K562 (cell line): ENCODE data around the gene GALNT5. TPM values are rescaled to one million over a fixed set of nuclear protein-coding genes. Genes with fewer than 3 reads are reported as not detected.
A peak's percentile ranks its signal among the peaks of the same experiment; 100 is the strongest.

ENCODE experiments used
- ATAC-seq: fragments of 200-7000 bp; cut with Tn5 transposase; 3 replicates; pipeline ENCODE4 v1.9.1; 2020; ENCODE audit warnings: moderate library complexity
- BruUV-seq: library from RNA; stranded (reverse); fragments of 400-500 nt; replicated peaks from 2 replicates; lab custom pipeline; 2021; lab: Mats Ljungman, UMichigan
- CTCF ChIA-PET: fragments of 300-600 bp; formaldehyde crosslinking; extraction: SDS; loops from one replicate; lab custom pipeline; 2021; ENCODE audit warnings: low intra/inter-chr PET ratio; lab: Yijun Ruan, JAX
- POLR2A ChIA-PET: fragments of 300-600, 350-650 bp; sonication (Branson Sonifier 250); formaldehyde crosslinking; extraction: SDS; loops from one replicate; lab custom pipeline; 2021; ENCODE audit warnings: antibody characterized with exemption, inconsistent platforms; lab: Yijun Ruan, JAX
- DNase-seq, 4 experiments: peaks; one replicate each; pipeline versions ENCODE4 v3.0.0 to v3.0.0-alpha.2; 2011 to 2018; ENCODE audit warnings: low spot score in 3 of 4, mixed read lengths in 3 of 4; ENCODE audit errors: extremely low read depth in 1 of 4
- FAIRE-seq: peaks from 2 replicates; lab custom pipeline; 2011; peaks lifted over from hg19 to GRCh38; lab: Jason Lieb, UNC
- H2AFZ ChIP-seq: 2 replicates; pipeline ENCODE4 v1.6.0; 2011; ENCODE audit warnings: low read depth, low read length, control low read depth, inconsistent platforms
- H3K27ac ChIP-seq: fragments of 200-600 bp; 3 replicates; pipeline ENCODE4 v1.8.0; 2011; ENCODE audit warnings: low read depth, mild to moderate bottlenecking, control low read depth, inconsistent platforms, low read length, moderate library complexity, mixed read lengths; ENCODE audit errors: extremely low read depth
- H3K27me3 ChIP-seq, 2 experiments: fragments of 300-600 bp in 1 of 2; 2 replicates in 1 of 2; 3 replicates in 1 of 2; pipeline versions ENCODE4 v1.6.0 to v1.8.0; 2011; ENCODE audit warnings: inconsistent platforms in 2 of 2, low read length in 2 of 2, mild to moderate bottlenecking in 1 of 2, mixed read lengths in 1 of 2, moderate library complexity in 1 of 2; ENCODE audit not compliant: control insufficient read depth in 2 of 2, insufficient read depth in 2 of 2
- H3K36me3 ChIP-seq: fragments of 300-600 bp; 3 replicates; pipeline ENCODE4 v1.8.0; 2011; ENCODE audit warnings: mild to moderate bottlenecking, low read length, inconsistent platforms; ENCODE audit not compliant: control insufficient read depth, insufficient read depth
- H3K4me1 ChIP-seq, 2 experiments: fragments of 200-600 bp in 1 of 2; replicated peaks in 1 of 2; 2 replicates in 1 of 2; 3 replicates in 1 of 2; pipeline versions ENCODE4 v1.5.1 to v1.8.0; 2011; ENCODE audit warnings: inconsistent platforms in 2 of 2, low read length in 2 of 2, mild to moderate bottlenecking in 1 of 2, mixed read lengths in 1 of 2, moderate library complexity in 1 of 2; ENCODE audit not compliant: control insufficient read depth in 2 of 2, insufficient read depth in 2 of 2
- H3K4me2 ChIP-seq: 2 replicates; pipeline ENCODE4 v1.6.1; 2011; ENCODE audit warnings: low read length, control low read depth, inconsistent platforms, mixed read lengths; ENCODE audit not compliant: insufficient read depth
- H3K4me3 ChIP-seq: fragments of 200-600 bp; sonication (generic), shearing (Covaris generic); 2 replicates; pipeline ENCODE4 v1.5.1; 2016; ENCODE audit warnings: control low read depth, inconsistent platforms
- H3K79me2 ChIP-seq: fragments of 200-600 bp; 3 replicates; pipeline ENCODE4 v1.8.0; 2011; ENCODE audit warnings: low read length, inconsistent platforms; ENCODE audit not compliant: control insufficient read depth, insufficient read depth
- H3K9ac ChIP-seq, 2 experiments: 2 replicates each; pipeline versions ENCODE4 v1.6.0 to v1.6.1; 2011; ENCODE audit warnings: low read depth in 2 of 2, low read length in 2 of 2, control low read depth in 1 of 2, inconsistent platforms in 1 of 2, mild to moderate bottlenecking in 1 of 2, mixed read lengths in 1 of 2; ENCODE audit not compliant: insufficient read depth in 1 of 2
- H3K9me1 ChIP-seq: one replicate; pipeline ENCODE4 v1.6.0; 2011; ENCODE audit warnings: inconsistent platforms, mild to moderate bottlenecking, low read length, moderate library complexity; ENCODE audit not compliant: control insufficient read depth, insufficient read depth
- H3K9me3 ChIP-seq: replicated peaks from 2 replicates; pipeline ENCODE4 v1.5.1; 2011; ENCODE audit warnings: low read depth, low read length, inconsistent platforms; ENCODE audit not compliant: control insufficient read depth, insufficient read depth
- H4K20me1 ChIP-seq: replicated peaks from 2 replicates; pipeline ENCODE4 v1.6.1; 2011; ENCODE audit warnings: low read length, inconsistent platforms, mixed read lengths; ENCODE audit not compliant: control insufficient read depth, insufficient read depth
- BCL6 ChIP-seq: fragments of 250-450 bp; sonication (Bioruptor Pico); IDR thresholded peaks from 2 replicates; pipeline ENCODE4 v1.4.0; 2020
- BMI1 ChIP-seq: fragments of 150-350 bp; IDR thresholded peaks from 2 replicates; pipeline ENCODE4 v1.6.1; 2014; ENCODE audit warnings: low read length
- FOXP1 ChIP-seq: sonication (generic); formaldehyde crosslinking; IDR thresholded peaks from 2 replicates; pipeline ENCODE4 v1.8.0; 2022; ENCODE audit warnings: mild to moderate bottlenecking, missing genetic modification reagents
- GTF2A2 ChIP-seq: IDR thresholded peaks from 2 replicates; pipeline ENCODE4 v1.6.1; 2016; ENCODE audit warnings: mild to moderate bottlenecking, missing genetic modification characterization, missing compliant biosample characterization
- HMGXB4 ChIP-seq: sonication (generic); formaldehyde crosslinking; IDR thresholded peaks from 2 replicates; pipeline ENCODE4 v1.8.1; 2023; ENCODE audit warnings: mild to moderate bottlenecking, missing genetic modification reagents
- JUND ChIP-seq, 2 experiments: IDR thresholded peaks; 2 replicates in 1 of 2; 3 replicates in 1 of 2; pipeline ENCODE4 v1.6.1; 2011; ENCODE audit warnings: borderline replicate concordance in 2 of 2, low read depth in 2 of 2, low read length in 2 of 2, improper control_type of control experiment in 1 of 2, missing biosample characterization in 1 of 2, missing genetic modification characterization in 1 of 2, missing genetic modification reagents in 1 of 2
- MAX ChIP-seq: sonication (generic); formaldehyde crosslinking; IDR thresholded peaks from 2 replicates; pipeline ENCODE4 v1.9.0; 2022; ENCODE audit warnings: mild to moderate bottlenecking, missing genetic modification reagents
- NR2C2 ChIP-seq, 2 experiments: fragments of 200-800 bp in 1 of 2; sonication (Bioruptor generic) in 1 of 2; sonication (generic) in 1 of 2; formaldehyde crosslinking in 1 of 2; IDR thresholded peaks; 2 replicates each; pipeline versions ENCODE4 v1.6.1 to v1.8.0; 2016 to 2022; ENCODE audit warnings: mild to moderate bottlenecking in 1 of 2, missing compliant biosample characterization in 1 of 2, missing genetic modification characterization in 1 of 2, missing genetic modification reagents in 1 of 2
- PHB2 ChIP-seq: fragments of 450-650 bp; IDR thresholded peaks from 2 replicates; pipeline ENCODE4 v1.6.1; 2017; ENCODE audit warnings: low read depth
- PHF21A ChIP-seq: fragments of 450-650 bp; IDR thresholded peaks from 2 replicates; pipeline ENCODE4 v1.6.1; 2017; ENCODE audit warnings: low read depth, borderline replicate concordance
- TBP ChIP-seq: optimal IDR thresholded peaks from 2 replicates; pipeline ENCODE3; 2011; ENCODE audit warnings: low read depth, low read length, improper control_type of control experiment
- ZFP36 ChIP-seq: fragments of 150-350 bp; IDR thresholded peaks from 2 replicates; pipeline ENCODE4 v1.6.1; 2018; ENCODE audit warnings: low read length, low read depth; ENCODE audit not compliant: partially characterized antibody
- ZNF740 ChIP-seq, 3 experiments: fragments of 200-800 bp in 1 of 3; sonication (Bioruptor generic) in 1 of 3; sonication (generic) in 1 of 3; formaldehyde crosslinking in 1 of 3; IDR thresholded peaks; 2 replicates each; pipeline versions ENCODE4 v1.6.1 to v1.8.0; 2016 to 2022; ENCODE audit warnings: mild to moderate bottlenecking in 2 of 3, missing compliant biosample characterization in 2 of 3, missing genetic modification characterization in 2 of 3, missing genetic modification reagents in 1 of 3
- WGBS: fragments of 100-300 bp; shearing (Covaris generic); methylation state at CpG from one replicate; pipeline ENCODE4 v1.1.6; 2016; ENCODE audit warnings: low coverage, mixed read lengths; ENCODE audit not compliant: insufficient coverage; ENCODE audit errors: missing lambda C conversion rate; 5-methylcytosine and 5-hydroxymethylcytosine counted together
- in situ Hi-C: fragments of 300-500 bp; cut with MboI; formaldehyde crosslinking; loops from 4 replicates; pipeline ENCODE4 v1.15.0; 2018; ENCODE audit warnings: inconsistent platforms, mixed read lengths
- intact Hi-C: fragments of 100-400 bp; cut with micrococcal nuclease; formaldehyde crosslinking; loops from 2 replicates; pipeline ENCODE4 v1.14.2; 2022
- polyA plus RNA-seq, 8 experiments: library from polyadenylated mRNA; depleted of rRNA in 4 of 8; stranded (reverse) in 5 of 8; unstranded in 3 of 8; fragments of >200 nt; fragmentation: Nextera tagmentation in 2 of 8; fragmentation: Illumina TruSeq in 1 of 8; extraction: Ambion mirVana in 2 of 8; extraction: Trizol in 1 of 8; gene quantifications; 2 replicates each; pipeline versions ENCODE4 v1.2.1 to v1.2.3, GENCODE V29; 2011 to 2014; ENCODE audit warnings: inconsistent platforms in 1 of 8, missing spikeins in 1 of 8
- total RNA-seq, 7 experiments: library from RNA; depleted of rRNA in 6 of 7; stranded (reverse); fragments of >200 nt in 6 of 7; fragmentation: Illumina TruSeq in 2 of 7; extraction: Trizol in 2 of 7; gene quantifications; 2 replicates each; pipeline versions ENCODE4 v1.2.1 to v1.2.3, GENCODE V29; 2011 to 2021; ENCODE audit warnings: low replicate concordance in 1 of 7
- TF ChIP-seq, protein P1 (sequence below): sonication (generic); formaldehyde crosslinking; IDR thresholded peaks from 2 replicates; pipeline ENCODE4 v1.8.0; 2022; ENCODE audit warnings: mild to moderate bottlenecking, low read depth, missing genetic modification reagents
- TF ChIP-seq, protein P2 (sequence below): sonication (generic); formaldehyde crosslinking; IDR thresholded peaks from 2 replicates; pipeline ENCODE4 v1.8.0; 2022; ENCODE audit warnings: mild to moderate bottlenecking, missing genetic modification reagents, borderline replicate concordance

Gene GALNT5
- total and polyA plus RNA-seq, 9 of the 15 experiments (the other 6 are each of a cell fraction or from before 2014, with no cell fraction given), result 21.6 to 73.0 (median 54.7) TPM

GRCh38 chr2:157251932-157252331 lies 5.6 kb upstream of the GALNT5 start:
- ChIA-PET POLR2A (interaction anchor here (1.0 to 1.5 kb wide), 4 partner anchors 10 to 70 kb away, joined by 3 to 5 read pairs (median 3); no protein-coding TSS in a partner anchor), CTCF (no interaction called here)
- H3K9me3 ChIP-seq, result no peaks in the 10 kb centered on the region
- peaks cover 0 to 15% of the 10 kb centered on the region in 2 experiments; a peak in 2 of 5 replicates for H3K4me1 ChIP-seq
- ATAC-seq (no peak; the same call in 2 of the 3 replicates), FAIRE-seq (no peak), DNase-seq (no peak)
- H3K4me3 ChIP-seq, result no peak overlapping the region
- no peaks in the 10 kb centered on the region for H4K20me1 ChIP-seq
- 60% methylated on average over 2 of the region's 2 CpGs for WGBS
- BruUV-seq, result TSS peak; percentile 99
- no peak overlapping the region for H3K9ac ChIP-seq
- intact Hi-C loops (no loop called here), in situ Hi-C loops (no loop called here)
- no peak overlapping the region; the same call in 1 of the 2 replicates for H2AFZ ChIP-seq
- no peak overlapping the region for H3K4me2 ChIP-seq
- no peaks in the 10 kb centered on the region for H3K9me1 ChIP-seq
- no peak overlapping the region for H3K27ac ChIP-seq
- H3K79me2 ChIP-seq, result peaks cover 13% of the 10 kb centered on the region
- no peaks in the 10 kb centered on the region for H3K27me3 ChIP-seq
- no peaks in the 10 kb centered on the region for H3K36me3 ChIP-seq
- TF ChIP-seq ZFP36 (no peak), JUND (IDR thresholded peaks at IDR 0.05; ENCODE audit: borderline replicate concordance, low read depth, low read length) (no peak), JUND (tag; IDR thresholded peaks at IDR 0.05; ENCODE audit: borderline replicate concordance, low read depth, low read length) (no peak), MAX (CRISPR knock-in tag) (no peak), PHB2 (no peak), BCL6 (no peak), BMI1 (no peak), NR2C2 (CRISPR knock-in tag; IDR thresholded peaks at IDR 0.05) (no peak), NR2C2 (tag; IDR thresholded peaks at IDR 0.05) (no peak), GTF2A2 (tag) (0 out of 2 replicates have a peak, but pooled peaks have one; percentile 65), TBP (peak; percentile 37), HMGXB4 (no peak), ZNF740 (CRISPR knock-in tag; IDR thresholded peaks at IDR 0.05) (no peak), ZNF740 (tag; IDR thresholded peaks at IDR 0.05) (no peak), FOXP1 (no peak), PHF21A (no peak)
- TF ChIP-seq, protein P1, sequence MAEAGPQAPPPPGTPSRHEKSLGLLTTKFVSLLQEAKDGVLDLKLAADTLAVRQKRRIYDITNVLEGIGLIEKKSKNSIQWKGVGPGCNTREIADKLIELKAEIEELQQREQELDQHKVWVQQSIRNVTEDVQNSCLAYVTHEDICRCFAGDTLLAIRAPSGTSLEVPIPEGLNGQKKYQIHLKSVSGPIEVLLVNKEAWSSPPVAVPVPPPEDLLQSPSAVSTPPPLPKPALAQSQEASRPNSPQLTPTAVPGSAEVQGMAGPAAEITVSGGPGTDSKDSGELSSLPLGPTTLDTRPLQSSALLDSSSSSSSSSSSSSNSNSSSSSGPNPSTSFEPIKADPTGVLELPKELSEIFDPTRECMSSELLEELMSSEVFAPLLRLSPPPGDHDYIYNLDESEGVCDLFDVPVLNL (CRISPR knock-in tag), result no peak
- TF ChIP-seq, protein P2, sequence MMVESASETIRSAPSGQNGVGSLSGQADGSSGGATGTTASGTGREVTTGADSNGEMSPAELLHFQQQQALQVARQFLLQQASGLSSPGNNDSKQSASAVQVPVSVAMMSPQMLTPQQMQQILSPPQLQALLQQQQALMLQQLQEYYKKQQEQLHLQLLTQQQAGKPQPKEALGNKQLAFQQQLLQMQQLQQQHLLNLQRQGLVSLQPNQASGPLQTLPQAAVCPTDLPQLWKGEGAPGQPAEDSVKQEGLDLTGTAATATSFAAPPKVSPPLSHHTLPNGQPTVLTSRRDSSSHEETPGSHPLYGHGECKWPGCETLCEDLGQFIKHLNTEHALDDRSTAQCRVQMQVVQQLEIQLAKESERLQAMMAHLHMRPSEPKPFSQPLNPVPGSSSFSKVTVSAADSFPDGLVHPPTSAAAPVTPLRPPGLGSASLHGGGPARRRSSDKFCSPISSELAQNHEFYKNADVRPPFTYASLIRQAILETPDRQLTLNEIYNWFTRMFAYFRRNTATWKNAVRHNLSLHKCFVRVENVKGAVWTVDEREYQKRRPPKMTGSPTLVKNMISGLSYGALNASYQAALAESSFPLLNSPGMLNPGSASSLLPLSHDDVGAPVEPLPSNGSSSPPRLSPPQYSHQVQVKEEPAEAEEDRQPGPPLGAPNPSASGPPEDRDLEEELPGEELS, result no peak
